ENCODE results near the gene THAP4. TPM values are rescaled to one million over a fixed set of nuclear protein-coding genes. Genes with fewer than 3 reads are reported as not detected.

THAP4 gene
- total and polyA plus RNA-seq, 2 of the 4 experiments (the other 2 are of a cell fraction): 33.9 to 55.1 TPM

- H3K18ac ChIP-seq (ENCODE audit: low read depth, low read length): no peak overlapping the region
- CTCF ChIA-PET: no interaction called here
- no peak overlapping the region for H3K56ac ChIP-seq (ENCODE audit: extremely low read depth, insufficient read depth, low read length)
- no peaks in the 10 kb centered on the region for H3K9me1 ChIP-seq (ENCODE audit: insufficient read depth, low read length)
- no peak overlapping the region for H2AK5ac ChIP-seq (ENCODE audit: low read depth, low read length)
- ATAC-seq (ENCODE audit: low read depth) (no peak), DNase-seq (no peak)
- no peak overlapping the region for H2BK15ac ChIP-seq (ENCODE audit: low read depth, low read length)
- H4K91ac ChIP-seq (ENCODE audit: insufficient read depth, low read depth, low read length): no peak overlapping the region
- peaks cover 40% of the 10 kb centered on the region for H3K36me3 ChIP-seq (ENCODE audit: control insufficient read depth, insufficient read depth, low read length)
- BruUV-seq (replicated peaks): no TSS peak
- no peaks in the 10 kb centered on the region for H4K20me1 ChIP-seq (ENCODE audit: insufficient read depth, low read length)
- H3K4me1 ChIP-seq (ENCODE audit: control insufficient read depth, insufficient read depth, low read length): no peaks in the 10 kb centered on the region; the same call in 1 of the 2 replicates
- H3K79me1 ChIP-seq (ENCODE audit: low read depth in 1 of 2, low read length in 2 of 2): peaks cover 7 to 20% of the 10 kb centered on the region in 2 experiments; a peak in 3 of 4 replicates
- 100% methylated on average over 1 of the region's 13 CpGs; no CpG with 5 or more reads in 1 of the 2 experiments for WGBS, 2 experiments (ENCODE audit: extremely low coverage in 2 of 2, insufficient read length in 1 of 2)
- no peak overlapping the region for H2BK120ac ChIP-seq (ENCODE audit: low read depth, low read length)
- no peaks in the 10 kb centered on the region for H3K27me3 ChIP-seq (ENCODE audit: control insufficient read depth, insufficient read depth, low read length)
- POLR2A ChIA-PET (ENCODE audit: unreplicated experiment): no interaction called here
- H2BK20ac ChIP-seq (ENCODE audit: low read depth, low read length): no peak overlapping the region
- H3K4ac ChIP-seq (ENCODE audit: low read depth, low read length): no peak overlapping the region
- in situ Hi-C loops (cut with MboI; ENCODE audit: low sequenced_read_pairs): no loop called here
- dilution Hi-C loops (cut with HindIII; ENCODE audit: low sequenced_read_pairs, unreplicated experiment): no loop called here
- H3K9me3 ChIP-seq (ENCODE audit: control insufficient read depth, insufficient read depth, low read length): no peaks in the 10 kb centered on the region
- H2AK9ac ChIP-seq (replicated peaks; ENCODE audit: low read depth, low read length, poor library complexity): no peak overlapping the region
- H4K8ac ChIP-seq (ENCODE audit: low read depth in 2 of 2, low read length in 2 of 2): no peak overlapping the region
- intact Hi-C loops (cut with micrococcal nuclease): no loop called here
- H3K9ac ChIP-seq (ENCODE audit: low read depth, low read length): no peak overlapping the region
- TF ChIP-seq CHD1 (IDR thresholded peaks at IDR 0.05; ENCODE audit: low read depth, low read length) (no peak), RCOR1 (IDR thresholded peaks at IDR 0.05; ENCODE audit: insufficient replicate concordance, low read length) (no peak), BHLHE40 (IDR thresholded peaks at IDR 0.05; ENCODE audit: low read depth, low read length) (no peak), MAFK (IDR thresholded peaks at IDR 0.05; ENCODE audit: low read depth, low read length) (no peak), CTCF (conservative IDR thresholded peaks at IDR 0.05; ENCODE audit: low read depth, low read length) (no peak), USF2 (IDR thresholded peaks at IDR 0.05; ENCODE audit: low read depth, low read length) (no peak), MAZ (IDR thresholded peaks at IDR 0.05; ENCODE audit: borderline replicate concordance, low read depth, low read length) (no peak), RFX5 (IDR thresholded peaks at IDR 0.05; ENCODE audit: low read depth, low read length) (no peak), POLR2A (IDR thresholded peaks at IDR 0.05; ENCODE audit: low read depth, low read length) (no peak), RAD21 (IDR thresholded peaks at IDR 0.05; ENCODE audit: low read length) (no peak), CEBPB (IDR thresholded peaks at IDR 0.05; ENCODE audit: low read depth, low read length) (no peak), SMC3 (IDR thresholded peaks at IDR 0.05; ENCODE audit: low read depth, low read length) (no peak), MXI1 (IDR thresholded peaks at IDR 0.05; ENCODE audit: borderline replicate concordance, low read depth, low read length) (no peak), ELK1 (IDR thresholded peaks at IDR 0.05; ENCODE audit: borderline replicate concordance, low read depth, low read length) (no peak), NFE2L2 (IDR thresholded peaks at IDR 0.05; ENCODE audit: low read depth, low read length) (no peak), FOS (IDR thresholded peaks at IDR 0.05; ENCODE audit: low read depth, low read length) (no peak)
- H3K4me2 ChIP-seq (ENCODE audit: low read depth, low read length): no peak overlapping the region
- H4K5ac ChIP-seq (ENCODE audit: low read depth, low read length): no peak overlapping the region
- H3K23ac ChIP-seq (ENCODE audit: low read depth, low read length): no peak overlapping the region
- no peak overlapping the region for H2AFZ ChIP-seq (replicated peaks; ENCODE audit: low read length, poor library complexity)
- H3K27ac ChIP-seq (ENCODE audit: insufficient read depth, low read length): no peak overlapping the region
- no peak overlapping the region for H3K4me3 ChIP-seq (ENCODE audit: insufficient read depth, low read depth, low read length)
- no peak overlapping the region for H2BK5ac ChIP-seq (ENCODE audit: low read depth, low read length, poor library complexity, severe bottlenecking)
- no peak overlapping the region for H3K14ac ChIP-seq (replicated peaks; ENCODE audit: low read depth, low read length)
These were observed 35.1 kb downstream of the THAP4 start for GRCh38 chr2:241601841-241602240.
